Osteoblast (primary cell): ENCODE measurements around the gene AUTS2. TPM values are rescaled to one million over a fixed set of nuclear protein-coding genes. Genes with fewer than 3 reads are reported as not detected.

Experiments
- DNase-seq: peaks from one replicate; pipeline ENCODE4 v3.0.0; 2011; ENCODE audit warnings: low spot score, mixed read lengths; ENCODE audit not compliant: insufficient read length; ENCODE audit errors: missing footprints
- H2AFZ ChIP-seq: 2 replicates; pipeline ENCODE4 v1.6.0; 2011; ENCODE audit warnings: mild to moderate bottlenecking, low read length
- H3K27ac ChIP-seq: 2 replicates; pipeline ENCODE4 v1.5.1; 2011; ENCODE audit warnings: mild to moderate bottlenecking, low read depth, low read length, moderate library complexity
- H3K27me3 ChIP-seq: 2 replicates; pipeline ENCODE4 v1.6.0; 2012; ENCODE audit warnings: mild to moderate bottlenecking, control low read depth, inconsistent platforms, low read length, moderate library complexity; ENCODE audit not compliant: insufficient read depth
- H3K36me3 ChIP-seq: 2 replicates; pipeline ENCODE4 v1.5.1; 2011; ENCODE audit warnings: mild to moderate bottlenecking, low read length, control low read depth, moderate library complexity; ENCODE audit not compliant: insufficient read depth
- H3K4me1 ChIP-seq: 2 replicates; pipeline ENCODE4 v1.5.1; 2011; ENCODE audit warnings: mild to moderate bottlenecking, low read length, control low read depth, moderate library complexity; ENCODE audit not compliant: insufficient read depth
- H3K4me2 ChIP-seq: 2 replicates; pipeline ENCODE4 v1.6.0; 2011; ENCODE audit warnings: mild to moderate bottlenecking, low read length; ENCODE audit not compliant: insufficient read depth
- H3K4me3 ChIP-seq: fragments of 200-600 bp; sonication (generic); 3 replicates; pipeline ENCODE4 v1.5.1; 2012; ENCODE audit warnings: mild to moderate bottlenecking, low read length, inconsistent platforms; ENCODE audit not compliant: insufficient read depth
- H3K79me2 ChIP-seq: 2 replicates; pipeline ENCODE4 v1.6.0; 2012; ENCODE audit warnings: mild to moderate bottlenecking, low read length, control low read depth, inconsistent platforms; ENCODE audit not compliant: insufficient read depth
- H3K9me3 ChIP-seq: 2 replicates; pipeline ENCODE4 v1.5.1; 2011; ENCODE audit warnings: low read depth, low read length, control low read depth
- H4K20me1 ChIP-seq: 2 replicates; pipeline ENCODE4 v1.6.0; 2012; ENCODE audit warnings: mild to moderate bottlenecking, low read length, control low read depth; ENCODE audit not compliant: insufficient read depth
- CTCF ChIP-seq: IDR thresholded peaks from 2 replicates; pipeline ENCODE4 v1.5.1; 2011; ENCODE audit warnings: mild to moderate bottlenecking, low read depth, low read length, moderate library complexity; ENCODE audit errors: extremely low read depth
- total RNA-seq: library from RNA; depleted of rRNA; stranded (reverse); fragments of >200 nt; gene quantifications from 2 replicates; pipeline ENCODE4 v1.2.3, GENCODE V29; 2012

Gene AUTS2
- total RNA-seq, 1 donor = 15.2 TPM

- Histone ChIP-seq H3K36me3 (no peaks in the 10 kb centered on the region), H3K27me3 (no peaks in the 10 kb centered on the region), H3K4me2 (no peak overlapping the region), H3K79me2 (no peaks in the 10 kb centered on the region), H3K9me3 (no peaks in the 10 kb centered on the region), H2AFZ (no peak overlapping the region), H3K4me3 (no peak overlapping the region), H3K4me1 (no peaks in the 10 kb centered on the region), H3K27ac (no peak overlapping the region), H4K20me1 (no peaks in the 10 kb centered on the region)
- no peak for DNase-seq
- no peak for TF ChIP-seq CTCF
Measured at GRCh38 chr7:69703099-69703498, 104.8 kb downstream of the AUTS2 start.

DNA sequence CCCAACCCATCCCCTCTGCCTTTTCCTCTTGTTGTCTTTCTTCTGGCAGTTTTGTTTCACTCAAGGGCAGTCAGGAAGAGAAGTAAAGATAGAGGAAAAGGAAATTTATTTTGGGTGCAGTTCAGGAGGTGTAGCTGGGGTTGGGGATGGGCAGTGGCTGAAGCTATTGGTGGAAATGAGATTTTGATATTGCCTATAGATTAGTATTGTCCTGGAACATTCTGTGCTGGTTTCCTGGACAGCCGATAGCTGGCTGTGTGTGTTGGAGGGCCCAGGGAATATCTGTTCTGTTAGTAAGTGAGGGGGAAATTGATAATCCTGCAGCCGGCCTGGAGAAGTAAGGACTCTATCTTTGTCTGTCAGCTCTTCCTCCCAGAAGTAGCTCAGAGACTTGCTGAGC is 107.8 kb downstream of the AUTS2 start:
- DNase-seq = no peak
- no peaks in the 10 kb centered on the region for H3K9me3 ChIP-seq
- H3K4me3 ChIP-seq = no peak overlapping the region
- no peaks in the 10 kb centered on the region for H3K79me2 ChIP-seq
- no peaks in the 10 kb centered on the region for H3K36me3 ChIP-seq
- no peak for TF ChIP-seq CTCF
- no peak overlapping the region for H2AFZ ChIP-seq
- no peak overlapping the region for H3K27ac ChIP-seq
- H4K20me1 ChIP-seq = peaks cover 8% of the 10 kb centered on the region
- H3K4me2 ChIP-seq = no peak overlapping the region
- no peaks in the 10 kb centered on the region for H3K27me3 ChIP-seq
- H3K4me1 ChIP-seq = no peaks in the 10 kb centered on the region

- Histone ChIP-seq H3K27me3 (no peaks in the 10 kb centered on the region), H3K27ac (no peak overlapping the region), H3K36me3 (no peaks in the 10 kb centered on the region), H3K9me3 (no peaks in the 10 kb centered on the region), H3K4me1 (no peaks in the 10 kb centered on the region), H3K79me2 (no peaks in the 10 kb centered on the region), H3K4me3 (no peak overlapping the region), H3K4me2 (no peak overlapping the region), H2AFZ (no peak overlapping the region), H4K20me1 (peaks cover 8% of the 10 kb centered on the region)
- no peak for DNase-seq
- no peak for TF ChIP-seq CTCF
Measured at GRCh38 chr7:69708857-69709256, 110.6 kb downstream of the AUTS2 start.

DNA sequence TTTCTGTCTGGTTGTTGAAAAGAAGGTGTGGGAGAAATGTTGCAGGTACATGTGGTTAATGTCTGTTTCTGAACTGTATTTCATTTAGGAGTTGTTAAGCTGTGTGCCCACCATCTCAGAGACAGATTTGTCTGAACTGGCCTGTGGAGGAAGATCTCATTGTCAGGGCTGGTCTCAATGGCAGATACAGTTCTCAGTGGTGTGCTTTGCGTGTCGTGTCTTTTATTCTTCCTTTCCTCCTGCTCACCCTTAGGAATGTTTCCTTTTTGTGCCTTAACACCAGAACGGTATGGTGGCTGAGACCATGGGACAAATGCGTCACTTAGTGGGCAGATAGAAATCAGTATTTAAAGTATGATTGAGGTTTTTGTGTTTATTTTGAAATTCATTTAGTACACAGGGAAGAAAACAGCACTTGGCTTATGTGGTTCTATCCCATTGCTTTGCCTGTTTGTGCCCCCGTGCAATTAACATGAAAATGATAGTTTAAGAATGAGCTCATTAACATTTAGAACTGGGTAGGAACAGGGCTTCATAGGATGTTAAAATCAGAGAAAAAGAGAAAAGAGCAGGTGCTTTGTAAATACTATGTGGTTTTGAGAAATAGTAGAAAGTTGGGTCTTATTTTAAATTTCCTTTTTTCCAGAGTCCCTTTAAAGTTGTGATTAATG is 112.6 kb downstream of the AUTS2 start:
- no peak for DNase-seq
- peaks cover 11% of the 10 kb centered on the region for H4K20me1 ChIP-seq

More for the DNA sequence above, 112.6 kb downstream of the AUTS2 start:
- no peaks in the 10 kb centered on the region for H3K9me3 ChIP-seq
- H3K4me3 ChIP-seq = no peak overlapping the region
- H3K27ac ChIP-seq = no peak overlapping the region
- no peak for TF ChIP-seq CTCF
- H2AFZ ChIP-seq = no peak overlapping the region
- H3K4me1 ChIP-seq = no peaks in the 10 kb centered on the region
- H3K4me2 ChIP-seq = no peak overlapping the region
- no peaks in the 10 kb centered on the region for H3K27me3 ChIP-seq
- H3K36me3 ChIP-seq = no peaks in the 10 kb centered on the region
- no peaks in the 10 kb centered on the region for H3K79me2 ChIP-seq
